HG03108 (cell line): ENCODE measurements around the gene MOV10.
A peak's percentile ranks its signal among the peaks of the same experiment; 100 is the strongest.
"Not testable (repeated sequence)": the region's sequence is repeated elsewhere in the genome, so short reads cannot be mapped to it uniquely, and the experiment has no call there.

Experiments
- ATAC-seq: cut with Tn5 transposase; IDR thresholded peaks from one replicate; pipeline ENCODE4 v1.9.1; 2021; ENCODE audit warnings: moderate library complexity; ENCODE audit not compliant: unreplicated experiment

Gene MOV10

GRCh38 chr1:112674440-112674985 lies at the start of gene MOV10:
Gene MOV10 (plus strand): TSS chr1:112674659. CDS start chr1:112674913, 254 bp downstream.
- ATAC-seq: peak; percentile 39

DNA sequence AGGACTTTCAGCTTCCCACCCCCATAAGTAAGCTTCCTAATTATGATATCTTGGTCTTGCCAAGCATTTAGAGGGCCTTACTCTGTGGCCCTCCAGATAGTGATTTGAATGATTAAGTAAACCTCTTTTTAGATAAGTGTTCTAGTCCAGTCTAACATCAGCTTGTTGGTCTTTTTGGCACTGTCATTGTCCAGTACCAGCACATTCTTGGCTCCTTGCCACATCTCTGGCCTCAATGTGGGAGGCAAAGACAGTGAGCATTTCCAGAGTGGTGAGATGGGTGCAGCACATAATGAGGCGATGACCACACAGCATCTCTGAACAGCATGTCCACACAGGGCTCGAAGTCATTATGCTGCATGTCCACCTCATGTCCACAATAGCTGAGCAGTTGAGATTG lies 48.8 kb upstream of the MOV10 start:
- no peak for ATAC-seq

- ATAC-seq: no peak
Observed at GRCh38 chr1:112626193-112626592, 48.3 kb upstream of the MOV10 start.

DNA sequence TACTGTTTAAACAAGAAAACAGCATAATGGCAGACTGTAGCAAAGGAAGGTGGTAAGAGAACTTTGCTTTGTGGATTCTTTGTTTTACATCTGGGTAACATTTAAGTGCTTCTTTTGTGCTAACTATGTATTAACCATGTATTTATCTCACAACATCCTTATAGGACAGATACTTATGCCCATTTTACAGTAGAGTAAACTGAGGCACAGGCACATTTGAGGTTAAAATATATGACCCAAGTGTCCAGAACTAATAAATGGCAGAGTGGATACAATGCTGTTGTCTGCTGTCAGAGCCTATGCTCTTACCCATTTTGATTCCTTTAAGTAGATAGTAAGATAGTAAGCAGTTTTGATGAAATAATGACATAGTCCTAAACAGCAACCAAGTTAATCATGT lies 47.6 kb upstream of the MOV10 start:
- ATAC-seq: no peak

- no peak for ATAC-seq
Observed at GRCh38 chr1:112628516-112628915, 45.9 kb upstream of the MOV10 start.

- ATAC-seq: no peak
Observed at GRCh38 chr1:112629256-112629655, 45.2 kb upstream of the MOV10 start.

GRCh38 chr1:112633628-112634027 lies 40.8 kb upstream of the MOV10 start:
- ATAC-seq: no peak

- ATAC-seq: no peak
Observed at GRCh38 chr1:112634367-112634766, 40.1 kb upstream of the MOV10 start.

DNA sequence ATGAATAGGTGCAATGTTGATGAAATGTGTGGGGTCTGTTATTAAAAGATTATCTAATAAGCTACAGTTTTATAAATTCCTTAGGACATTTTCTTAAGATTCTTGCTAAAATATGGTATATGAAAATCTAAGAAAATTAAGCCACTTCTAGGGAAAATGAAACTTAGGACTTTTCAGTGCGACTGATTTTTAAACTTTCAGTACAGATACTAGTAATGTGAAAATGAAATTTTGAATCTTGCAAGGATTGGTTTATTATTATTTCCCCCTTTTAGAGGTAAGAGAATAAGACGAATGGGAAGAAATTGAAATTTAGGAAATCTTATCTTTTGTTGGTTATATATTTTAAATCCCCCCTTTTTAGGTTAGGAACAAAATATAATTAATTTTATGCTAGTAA lies 38.4 kb upstream of the MOV10 start:
- ATAC-seq: no peak

DNA sequence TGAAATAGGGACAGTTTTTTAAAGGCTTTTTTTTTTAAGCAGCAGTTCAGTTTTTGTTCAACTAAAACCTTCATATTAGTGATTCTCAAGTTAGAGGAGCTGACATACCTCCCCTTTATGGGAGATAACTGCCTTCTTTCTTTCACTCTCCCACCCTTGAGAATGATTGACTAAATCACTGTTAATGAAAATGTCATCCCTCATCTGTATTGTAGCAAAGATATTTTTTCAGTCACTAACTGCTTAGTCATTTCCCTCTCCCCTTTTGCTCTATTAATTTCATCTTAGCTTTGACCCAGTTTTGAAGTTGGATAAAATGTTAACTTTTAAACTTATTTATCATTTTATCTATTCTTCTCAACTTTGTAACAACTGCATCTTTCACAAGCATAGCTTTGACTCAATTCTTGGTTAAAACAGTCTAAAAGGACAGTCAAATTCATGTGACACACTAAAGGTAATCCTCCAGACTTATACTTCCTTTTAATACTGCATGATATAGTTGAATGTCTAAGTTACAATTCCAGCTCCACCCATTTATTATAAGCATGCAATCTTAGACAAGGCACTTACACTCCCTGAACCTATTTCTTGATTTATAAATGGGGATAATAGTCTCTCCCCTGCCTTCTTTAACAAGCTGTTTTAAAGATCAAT lies 37.7 kb upstream of the MOV10 start:
- ATAC-seq: peak; percentile 52

DNA sequence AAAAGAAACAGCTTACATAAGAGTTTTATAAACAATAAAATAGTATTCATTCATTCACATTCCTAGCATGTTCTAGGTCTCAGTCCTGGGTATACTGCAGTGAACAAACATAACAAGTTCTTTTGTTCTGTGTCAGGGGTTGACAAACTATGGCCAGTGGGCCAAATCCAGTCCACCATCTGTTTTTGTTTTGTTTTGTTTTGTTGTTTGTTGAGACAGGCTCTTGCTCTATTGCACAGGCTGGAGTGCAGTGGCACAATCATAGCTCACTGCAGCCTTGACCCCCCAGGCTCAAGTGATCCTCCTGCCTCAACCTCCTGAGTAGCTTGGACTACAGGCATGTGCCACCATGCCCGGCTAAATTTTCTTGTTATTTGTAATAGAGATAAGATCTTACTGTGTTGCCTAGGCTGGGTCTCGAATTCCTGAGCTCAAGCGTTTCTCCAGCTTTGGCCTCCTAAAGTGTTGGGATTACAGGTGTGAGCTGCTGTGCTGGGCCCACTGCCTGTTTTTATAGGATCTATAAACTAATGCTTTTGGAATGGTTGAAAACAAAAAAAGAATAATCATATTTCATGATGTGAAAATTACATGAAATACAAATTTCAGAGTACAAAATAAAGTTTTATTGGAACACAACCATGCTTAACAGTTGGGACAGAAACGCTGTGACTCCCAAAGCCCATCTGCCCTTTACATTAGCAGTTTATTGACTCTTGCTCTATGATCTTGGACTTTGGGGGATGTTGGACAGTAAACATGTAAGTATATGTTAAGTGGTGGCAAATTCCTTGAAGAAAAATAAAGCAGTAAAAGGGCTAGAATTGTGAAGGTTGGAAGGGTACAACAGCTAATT lies 37.0 kb upstream of the MOV10 start:
- ATAC-seq: no peak

DNA sequence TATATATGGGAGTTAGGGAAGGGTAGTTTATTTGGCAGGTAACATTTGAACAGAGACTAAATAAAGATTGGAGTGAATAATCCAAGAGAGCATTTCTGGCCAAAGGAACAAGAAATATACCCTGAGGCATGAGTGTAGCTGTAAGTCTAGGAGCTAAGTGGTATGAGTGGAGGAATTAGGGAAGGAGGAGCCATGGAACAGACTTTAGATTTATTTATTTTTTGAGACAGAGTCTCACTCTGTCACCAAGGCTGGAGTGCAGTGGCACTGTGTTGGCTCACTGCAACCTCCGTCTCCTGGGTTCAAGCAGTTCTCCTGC lies 36.4 kb upstream of the MOV10 start:
- ATAC-seq: no peak

- ATAC-seq: not testable (repeated sequence)
Observed at GRCh38 chr1:112640437-112640836, 34.0 kb upstream of the MOV10 start.

DNA sequence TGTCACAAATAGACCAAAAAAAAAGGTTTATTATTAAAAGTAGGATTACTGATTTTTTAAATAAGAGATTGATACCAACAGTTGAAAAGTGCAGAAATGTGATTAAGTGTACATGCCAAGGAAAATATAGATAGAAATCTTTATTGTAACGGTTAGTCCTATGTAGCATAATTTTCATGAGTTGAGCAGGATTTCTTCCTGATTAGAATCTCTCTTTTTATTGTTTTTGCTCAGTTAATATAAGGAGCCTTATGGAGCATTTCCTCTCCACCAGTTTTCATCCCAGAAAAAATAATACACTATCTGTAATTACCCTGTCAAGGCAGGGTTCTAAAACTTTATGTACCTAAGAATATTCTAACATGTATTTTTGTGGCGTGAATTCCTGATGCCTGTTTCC lies 31.4 kb upstream of the MOV10 start:
- no peak for ATAC-seq

DNA sequence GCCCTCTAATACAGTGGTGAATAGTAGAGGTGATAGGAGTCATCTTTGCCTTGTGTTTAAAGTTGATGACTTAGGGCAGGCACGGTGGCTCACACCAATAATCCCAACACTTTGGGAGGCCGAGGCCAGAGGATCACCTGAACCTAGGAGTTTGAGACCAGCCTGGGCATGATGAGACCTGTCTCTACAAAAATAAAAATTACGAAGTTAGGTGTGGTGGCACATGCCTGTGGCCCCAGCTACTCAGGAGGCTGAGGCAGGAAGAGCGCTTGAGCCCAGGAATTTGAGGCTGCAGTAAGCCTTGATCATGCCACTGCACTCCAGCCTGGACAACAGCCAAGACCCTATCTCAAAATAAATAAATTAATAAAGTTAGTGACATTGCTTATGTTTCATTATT lies 28.2 kb upstream of the MOV10 start:
- ATAC-seq: no peak

- no peak for ATAC-seq
Observed at GRCh38 chr1:112651205-112651604, 23.3 kb upstream of the MOV10 start.

- no peak for ATAC-seq
Observed at GRCh38 chr1:112665857-112666256, 8.6 kb upstream of the MOV10 start.

GRCh38 chr1:112666946-112667345 lies 7.5 kb upstream of the MOV10 start:
- ATAC-seq: no peak

GRCh38 chr1:112672009-112672408 lies 2.5 kb upstream of the MOV10 start:
- no peak for ATAC-seq

- no peak for ATAC-seq
Observed at GRCh38 chr1:112672842-112673241, 1.6 kb upstream of the MOV10 start.

DNA sequence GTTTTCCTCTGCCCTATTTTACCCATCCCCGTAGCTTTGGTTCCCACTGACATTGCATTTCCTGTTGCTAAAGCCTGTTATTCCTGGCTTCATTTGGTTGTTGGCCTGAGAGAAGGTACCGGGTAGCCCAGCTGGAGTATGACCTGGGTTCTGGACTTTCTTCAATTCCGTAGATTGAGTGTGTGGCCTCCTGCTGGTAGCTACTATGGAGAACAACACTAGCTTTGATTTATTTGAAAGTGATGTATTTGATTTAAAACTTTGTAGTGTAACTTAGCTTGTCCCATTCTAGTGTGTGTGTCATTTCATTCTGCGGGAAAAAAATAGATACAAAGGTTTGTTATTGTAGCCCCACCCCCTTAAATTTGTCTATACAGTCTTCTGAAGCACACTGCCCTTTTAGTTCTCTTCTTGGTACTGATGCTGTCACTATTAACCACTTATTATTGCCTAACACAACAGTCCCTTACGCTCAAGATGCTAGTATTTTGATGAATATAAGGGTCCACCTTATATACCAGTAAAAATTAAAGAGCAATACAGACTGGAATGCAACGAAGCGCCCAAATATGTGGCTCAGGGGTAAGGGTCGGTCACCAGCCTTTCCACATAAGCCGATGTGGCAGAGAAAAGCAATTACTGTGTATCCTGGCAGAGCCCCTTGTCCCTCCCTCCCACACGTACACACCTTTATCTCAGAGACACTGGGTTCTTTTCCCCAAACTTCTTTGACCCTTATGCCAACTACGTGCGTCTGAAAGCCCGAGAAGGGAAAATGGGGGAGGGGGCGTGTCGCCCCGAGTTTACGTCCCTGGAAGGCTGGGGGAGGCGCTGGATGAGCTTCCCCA lies 643 bp upstream of the MOV10 start:
- ATAC-seq: no peak
